ENCODE results near the gene IYD.

- TF ChIP-seq CTCF (IDR thresholded peaks at IDR 0.05) (no peak), POLR2A (IDR thresholded peaks at IDR 0.05) (no peak)
Measured at GRCh38 chr6:150410399-150410798, 41.6 kb downstream of the IYD start.
